Stimulated activated CD8-positive, alpha-beta memory T cell treated with anti-CD3 and anti-CD28 coated beads, Interleukin-15, amount 100 ng/mL, for 48 hours (primary cell): ENCODE data around the gene PTPRQ.
"Not testable (repeated sequence)": the region's sequence is repeated elsewhere in the genome, so short reads cannot be mapped to it uniquely, and the experiment has no call there.

Experiments
- DNase-seq, 2 donors: peaks; one replicate each; pipeline ENCODE4 v3.0.0-alpha.2; 2020; ENCODE audit warnings: low read depth in 2 of 2

PTPRQ gene

GRCh38 chr12:80470403-80470802 lies 26.4 kb downstream of the PTPRQ start:
- DNase-seq: no peak

- DNase-seq: no peak
Observed at GRCh38 chr12:80472236-80472635, 28.2 kb downstream of the PTPRQ start.

- no peak for DNase-seq
Observed at GRCh38 chr12:80472911-80473500, 29.0 kb downstream of the PTPRQ start.

GRCh38 chr12:80477521-80478145 lies 33.6 kb downstream of the PTPRQ start:
- DNase-seq: not testable (repeated sequence)

GRCh38 chr12:80484746-80485145 lies 40.7 kb downstream of the PTPRQ start:
- no peak for DNase-seq

GRCh38 chr12:80485222-80485987 lies 41.4 kb downstream of the PTPRQ start:
- no peak for DNase-seq

- DNase-seq: no peak
Observed at GRCh38 chr12:80490329-80490728, 46.3 kb downstream of the PTPRQ start.

- no peak for DNase-seq
Observed at GRCh38 chr12:80491166-80491565, 47.1 kb downstream of the PTPRQ start.

GRCh38 chr12:80493466-80493865 lies 49.4 kb downstream of the PTPRQ start:
- DNase-seq: no peak

- DNase-seq: no peak
Observed at GRCh38 chr12:80494836-80495235, 50.8 kb downstream of the PTPRQ start.

GRCh38 chr12:80498059-80498728 lies 54.2 kb downstream of the PTPRQ start:
- DNase-seq: no peak

- DNase-seq: no peak
Observed at GRCh38 chr12:80504389-80505163, 60.5 kb downstream of the PTPRQ start.

- no peak for DNase-seq
Observed at GRCh38 chr12:80509781-80510556, 65.9 kb downstream of the PTPRQ start.

GRCh38 chr12:80512781-80513180 lies 68.7 kb downstream of the PTPRQ start:
- no peak for DNase-seq

- no peak for DNase-seq
Observed at GRCh38 chr12:80513211-80513610, 69.2 kb downstream of the PTPRQ start.

- no peak for DNase-seq
Observed at GRCh38 chr12:80517655-80518054, 73.6 kb downstream of the PTPRQ start.

- no peak for DNase-seq
Observed at GRCh38 chr12:80531646-80532045, 87.6 kb downstream of the PTPRQ start.

GRCh38 chr12:80539029-80539428 lies 95.0 kb downstream of the PTPRQ start:
- no peak for DNase-seq

- DNase-seq: no peak
Observed at GRCh38 chr12:80549298-80549697, 105.3 kb downstream of the PTPRQ start.

GRCh38 chr12:80551897-80552296 lies 107.9 kb downstream of the PTPRQ start:
- no peak for DNase-seq

GRCh38 chr12:80553316-80553715 lies 109.3 kb downstream of the PTPRQ start:
- DNase-seq: no peak
